Inferior parietal cortex (tissue), 1 donor: ENCODE data around the gene PXYLP1.

Experiments used
- DNase-seq: peaks from one replicate; pipeline ENCODE4 v3.0.0-alpha.2; 2016; ENCODE audit errors: extremely low spot score

PXYLP1 gene

GRCh38 chr3:141272906-141273662, 41.5 kb downstream of the PXYLP1 start:
- no peak for DNase-seq

DNA sequence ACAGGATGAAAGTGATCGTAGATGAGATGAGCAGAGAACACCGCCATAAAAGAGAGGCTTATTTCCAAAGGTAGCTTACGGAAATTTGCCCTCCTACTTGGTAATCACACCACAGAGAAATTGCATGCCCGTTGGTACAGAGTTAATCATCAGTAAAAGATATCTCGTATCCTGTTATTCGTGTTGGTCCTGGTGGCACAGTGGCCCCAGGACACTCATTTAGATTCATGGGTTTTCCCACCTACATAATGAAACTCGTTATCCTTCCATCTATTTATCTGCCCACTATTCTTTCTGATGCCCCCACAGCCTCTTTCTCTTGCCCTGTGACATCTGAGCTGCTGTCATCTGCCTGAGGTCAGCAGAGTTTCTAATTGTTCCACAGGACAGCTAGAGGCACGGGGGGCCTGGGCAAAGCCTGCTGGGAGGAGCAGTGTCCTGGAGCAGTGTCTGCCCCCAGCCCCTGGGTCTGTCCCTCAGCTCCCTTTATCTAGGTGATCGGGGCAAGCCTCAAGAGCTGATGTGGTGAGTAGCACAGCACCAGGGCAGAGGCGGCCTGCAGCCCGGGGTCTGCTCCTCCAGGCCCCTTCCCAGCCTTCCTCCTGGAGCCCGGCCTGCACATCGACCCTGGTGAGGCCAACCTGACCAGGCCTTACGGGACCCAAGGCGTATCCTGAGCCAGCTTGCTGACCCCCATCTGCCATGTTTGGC, 42.2 kb downstream of the PXYLP1 start:
- DNase-seq: no peak

DNA sequence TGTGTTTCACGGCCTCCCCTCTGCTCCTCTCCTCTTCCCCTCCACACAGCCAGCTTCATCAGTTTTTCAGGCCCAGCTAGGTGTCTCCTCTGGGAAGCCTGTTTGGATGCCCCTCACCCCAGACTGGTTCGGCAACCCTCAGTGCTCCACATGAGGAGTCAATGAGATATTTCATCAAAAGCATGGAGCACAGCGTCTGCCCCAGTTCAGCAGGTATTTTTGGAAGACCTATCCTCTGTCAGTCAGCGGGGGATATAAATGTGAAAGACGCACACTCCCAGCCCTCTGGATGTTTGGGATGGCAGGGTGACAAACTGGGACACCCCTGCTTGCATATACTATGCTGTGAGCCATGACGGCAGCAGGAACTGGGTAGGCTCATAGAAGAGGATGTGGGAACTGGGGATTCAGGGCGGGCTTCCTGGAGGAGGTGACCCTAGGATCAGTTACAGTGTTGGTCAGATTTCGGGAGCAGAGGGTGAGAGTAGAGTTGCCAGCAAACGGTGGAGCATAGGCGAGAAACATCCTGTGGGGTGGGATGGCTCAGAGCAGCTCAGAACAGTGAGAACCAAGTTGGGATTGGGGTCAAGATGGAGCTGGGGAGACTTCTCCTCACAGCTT, 42.9 kb downstream of the PXYLP1 start:
- DNase-seq: no peak

GRCh38 chr3:141275032-141275422, 43.4 kb downstream of the PXYLP1 start:
- no peak for DNase-seq

DNA sequence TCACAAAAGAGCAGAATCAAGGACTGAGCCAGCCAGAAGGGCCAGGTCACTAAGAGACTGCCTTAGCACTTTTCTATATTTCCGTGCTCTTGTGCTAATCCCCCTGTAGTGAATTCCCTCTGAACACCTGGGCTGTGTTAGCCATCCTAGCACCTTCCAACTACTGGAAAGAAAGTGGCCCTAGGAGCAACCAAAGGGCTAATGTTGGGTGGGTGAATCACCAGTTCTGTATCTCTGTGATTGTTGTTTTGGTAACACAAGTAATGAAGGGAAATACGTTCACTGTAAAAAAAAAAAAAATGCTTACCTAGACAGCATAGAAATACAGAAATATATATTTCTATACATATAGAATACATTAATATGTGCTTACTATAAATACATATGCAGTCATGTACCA, 43.9 kb downstream of the PXYLP1 start:
- DNase-seq: no peak

GRCh38 chr3:141275973-141276372, 44.3 kb downstream of the PXYLP1 start:
- no peak for DNase-seq

GRCh38 chr3:141276398-141276797, 44.8 kb downstream of the PXYLP1 start:
- no peak for DNase-seq

- no peak for DNase-seq
Observed at GRCh38 chr3:141277451-141277850, 45.8 kb downstream of the PXYLP1 start.

GRCh38 chr3:141278196-141279076, 46.8 kb downstream of the PXYLP1 start:
- DNase-seq: no peak

GRCh38 chr3:141279077-141279967, 47.7 kb downstream of the PXYLP1 start:
- no peak for DNase-seq

- DNase-seq: no peak
Observed at GRCh38 chr3:141280086-141280485, 48.5 kb downstream of the PXYLP1 start.

DNA sequence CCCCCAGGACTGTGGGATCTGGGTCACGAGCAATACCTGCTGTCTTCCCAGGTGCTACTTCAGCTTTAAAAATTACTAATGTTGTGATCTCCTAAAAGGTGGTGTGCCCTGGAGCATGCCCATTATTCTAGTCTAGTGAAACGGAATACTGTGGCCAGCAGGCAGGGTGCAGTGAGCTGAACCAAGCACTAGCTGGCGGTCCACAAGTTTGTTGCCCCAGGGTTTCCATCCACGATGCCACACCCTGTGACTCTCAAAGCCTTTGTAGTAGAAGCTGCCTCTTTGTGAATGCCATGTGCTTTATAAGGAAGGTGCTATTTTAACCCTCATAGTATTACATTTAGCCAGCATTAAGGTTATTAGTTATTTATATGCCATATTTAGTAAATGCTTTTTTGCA, 49.1 kb downstream of the PXYLP1 start:
- no peak for DNase-seq

- DNase-seq: no peak
Observed at GRCh38 chr3:141285570-141285969, 53.9 kb downstream of the PXYLP1 start.

DNA sequence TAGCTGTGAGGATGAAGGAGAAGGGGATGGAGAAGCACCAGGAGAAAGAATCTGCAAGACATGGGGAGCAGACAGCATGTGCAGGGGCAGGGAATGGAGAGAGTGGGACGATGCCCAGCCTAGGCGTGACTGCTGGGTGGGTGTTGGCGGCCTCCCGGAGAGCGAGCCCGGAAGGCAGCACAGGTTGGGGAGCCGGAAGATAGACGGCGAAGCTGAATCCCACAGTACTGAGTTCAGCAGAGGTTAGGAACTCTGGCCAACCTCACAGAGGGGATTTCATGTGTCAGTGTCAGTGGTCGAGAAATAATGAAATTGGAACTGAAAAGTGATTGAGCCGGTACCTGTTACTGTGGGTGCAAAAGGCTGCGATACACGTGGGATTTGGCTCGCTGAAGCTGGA, 55.2 kb downstream of the PXYLP1 start:
- DNase-seq: no peak

- DNase-seq: no peak
Observed at GRCh38 chr3:141287326-141287725, 55.7 kb downstream of the PXYLP1 start.

DNA sequence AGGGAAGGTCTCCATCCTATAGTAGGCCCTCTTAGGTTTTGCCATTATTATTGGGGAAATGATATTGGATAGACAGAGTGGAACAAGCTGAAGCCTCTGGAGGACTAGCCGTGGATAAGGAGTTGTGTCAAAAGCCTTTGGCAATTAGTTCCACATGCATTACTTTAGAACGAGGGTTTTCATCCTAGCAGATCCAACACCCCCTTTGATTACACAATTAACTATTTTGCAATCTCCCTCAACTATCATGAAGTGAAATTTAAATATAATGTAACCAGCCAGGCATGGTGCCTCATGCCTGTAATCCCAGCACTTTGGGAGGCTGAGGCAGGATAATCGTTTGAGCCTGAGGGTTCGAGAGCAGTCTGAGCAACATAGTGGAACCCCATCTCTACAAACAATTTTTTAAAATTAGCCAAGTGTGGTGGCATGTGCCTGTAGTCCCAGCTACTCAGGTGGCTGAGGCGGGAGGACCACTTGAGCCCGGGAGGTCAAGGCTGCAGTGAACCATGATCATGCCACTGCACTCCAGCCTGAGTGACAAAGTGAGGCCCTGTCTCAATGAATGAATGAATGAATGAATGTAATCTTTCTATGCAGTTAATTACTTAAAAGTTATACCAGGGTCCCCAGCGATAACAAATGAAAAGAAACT, 56.8 kb downstream of the PXYLP1 start:
- no peak for DNase-seq

GRCh38 chr3:141289228-141289772, 57.7 kb downstream of the PXYLP1 start:
- no peak for DNase-seq

DNA sequence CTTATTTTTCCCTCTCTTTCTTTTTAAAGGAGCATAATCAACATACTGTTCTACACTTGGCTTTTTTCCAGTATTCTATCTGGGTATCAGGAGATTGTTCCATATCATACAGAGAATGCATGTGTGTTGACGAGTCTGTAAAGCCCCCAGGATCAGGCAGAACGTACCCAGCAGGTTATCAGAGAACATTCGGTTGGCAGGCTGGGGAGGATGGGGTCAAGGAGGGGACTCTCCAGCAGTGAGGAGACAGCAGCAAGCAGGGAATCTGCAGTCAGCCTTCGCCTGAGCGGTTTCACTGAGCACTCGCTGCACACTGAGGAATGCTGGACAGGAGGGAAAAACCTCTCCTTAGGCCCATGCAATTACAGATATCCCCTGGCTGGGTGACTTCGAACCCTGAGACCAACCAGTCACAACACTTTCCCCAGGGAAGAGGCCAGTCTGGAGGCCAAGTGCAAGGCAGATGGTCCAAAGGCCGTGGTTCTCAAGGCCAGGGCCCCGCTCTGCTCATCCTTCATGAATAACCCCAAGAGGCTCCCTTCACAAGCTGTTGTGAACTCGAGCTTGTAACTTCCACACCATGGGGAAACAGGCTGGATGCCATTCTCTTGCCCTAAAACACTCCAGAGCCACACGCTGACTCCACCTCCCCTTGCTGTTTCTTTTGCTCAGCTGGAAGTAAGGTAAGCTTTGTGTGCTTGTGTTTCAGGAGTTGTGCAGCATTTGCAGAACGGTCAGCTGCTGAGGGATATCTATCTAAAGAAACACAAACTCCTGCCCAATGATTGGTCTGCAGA, 60.1 kb downstream of the PXYLP1 start:
- DNase-seq: no peak

- DNase-seq: no peak
Observed at GRCh38 chr3:141292356-141293058, 60.9 kb downstream of the PXYLP1 start.
